ENCODE measurements around the gene CNTNAP2.

Gene CNTNAP2

GRCh38 chr7:146619641-146620040, 503.0 kb downstream of the CNTNAP2 start:
- DNase-seq (ENCODE audit: low read depth) = no peak

- DNase-seq (ENCODE audit: low read depth) = no peak
These were observed 510.3 kb downstream of the CNTNAP2 start for GRCh38 chr7:146626912-146627311.

GRCh38 chr7:146635205-146636032, 518.8 kb downstream of the CNTNAP2 start:
- DNase-seq (ENCODE audit: low read depth) = no peak

DNA sequence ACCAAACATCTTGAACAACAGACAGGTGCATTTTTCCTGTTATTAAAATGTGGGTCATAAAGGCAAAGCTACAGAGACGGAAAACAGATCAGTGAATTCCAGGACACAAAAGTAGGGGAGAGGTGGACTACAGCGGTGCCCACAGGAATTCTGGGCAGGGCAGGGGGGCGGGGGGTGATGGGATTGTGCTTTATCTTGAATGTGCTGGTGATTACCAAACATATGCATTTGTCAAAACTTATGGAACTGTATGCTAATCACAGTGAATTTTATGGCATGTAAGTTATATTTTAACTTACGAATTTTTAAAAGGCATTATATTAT, 519.4 kb downstream of the CNTNAP2 start:
- DNase-seq (ENCODE audit: low read depth) = no peak

DNA sequence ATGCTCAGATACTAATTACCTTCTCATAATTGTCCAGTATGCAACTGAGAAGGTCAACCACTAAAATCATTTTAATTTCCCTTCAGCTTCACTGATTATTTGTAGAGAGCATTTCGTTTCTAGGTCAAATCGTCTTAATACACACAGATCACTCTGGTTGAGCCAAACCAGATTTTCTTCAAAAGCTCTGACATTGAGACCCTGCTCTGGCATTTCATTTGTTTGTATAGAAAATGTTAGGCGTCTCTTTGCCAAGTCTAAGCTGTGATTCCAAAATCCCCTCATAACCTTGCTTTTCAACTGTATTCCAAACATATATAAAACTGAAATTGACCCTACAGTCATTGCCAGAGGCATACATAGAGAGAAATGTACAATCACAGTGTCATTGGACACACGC, 520.0 kb downstream of the CNTNAP2 start:
- DNase-seq (ENCODE audit: low read depth) = no peak

- no peak for DNase-seq (ENCODE audit: low read depth)
These were observed 522.7 kb downstream of the CNTNAP2 start for GRCh38 chr7:146639291-146639690.

DNA sequence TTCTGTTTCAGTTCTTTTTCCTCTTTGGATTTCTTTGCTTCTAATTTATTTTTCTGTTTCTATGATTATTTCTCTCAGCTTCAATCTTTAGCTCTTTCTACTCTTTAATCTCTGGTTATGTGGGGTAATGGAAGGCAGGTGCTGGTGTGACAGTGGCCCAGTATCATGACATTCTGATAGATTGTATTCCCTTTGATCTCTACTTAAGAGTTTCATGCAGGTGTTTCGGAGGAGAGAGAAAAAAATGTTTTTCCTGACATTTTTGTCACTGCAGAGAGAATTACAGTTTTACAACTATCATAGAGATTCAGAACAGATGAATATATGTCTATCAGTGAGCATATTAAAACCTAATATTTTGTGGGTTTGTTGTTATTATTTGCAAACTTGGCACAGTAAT, 524.9 kb downstream of the CNTNAP2 start:
- DNase-seq (ENCODE audit: low read depth) = no peak

DNA sequence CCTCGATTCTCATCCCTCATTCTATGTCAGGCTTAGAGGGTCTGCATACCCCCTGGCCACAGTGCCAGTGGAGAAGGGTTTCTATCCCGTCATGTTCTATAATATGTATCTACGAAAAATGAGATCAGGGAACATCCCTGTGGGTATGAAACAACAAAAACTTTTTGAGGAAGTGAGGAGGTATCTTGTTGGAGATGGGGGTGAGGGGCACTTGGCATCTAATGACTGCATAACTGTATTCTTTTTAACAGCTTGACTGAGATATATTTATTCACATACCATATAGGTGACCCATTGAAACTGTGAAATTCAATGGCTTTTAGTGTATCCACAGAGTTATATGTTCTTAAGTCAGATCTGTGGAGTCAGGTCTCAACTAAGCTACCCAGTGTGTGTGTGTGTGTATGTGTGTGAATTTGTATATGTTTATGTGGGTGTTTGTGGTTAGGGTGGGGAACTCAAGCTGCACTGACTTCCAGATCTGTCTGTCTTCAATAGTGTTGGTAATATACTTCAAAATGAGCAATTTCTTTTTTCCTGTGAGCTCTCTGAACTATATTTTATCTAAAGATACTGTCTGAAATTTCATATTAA, 528.9 kb downstream of the CNTNAP2 start:
- DNase-seq (ENCODE audit: low read depth) = no peak

- no peak for DNase-seq (ENCODE audit: low read depth)
These were observed 530.8 kb downstream of the CNTNAP2 start for GRCh38 chr7:146647445-146647844.

DNA sequence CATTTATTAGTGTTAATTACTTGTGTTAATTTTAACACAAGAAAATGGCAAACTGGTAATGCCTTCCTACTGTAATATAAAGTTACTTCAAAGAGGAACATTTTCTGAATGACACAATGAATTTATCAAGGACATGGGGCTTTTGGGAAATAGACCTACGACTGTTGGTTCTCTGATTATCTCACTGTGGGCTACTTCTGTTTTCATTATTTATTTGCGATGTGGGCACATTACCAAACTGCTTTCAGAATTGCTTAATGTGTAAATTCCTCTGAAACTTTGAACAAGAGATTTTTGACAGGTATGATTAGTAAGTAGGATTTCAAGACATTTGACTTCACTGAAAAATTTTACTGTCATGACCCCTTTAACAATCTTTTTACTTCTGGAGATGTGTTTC, 535.6 kb downstream of the CNTNAP2 start:
- DNase-seq (ENCODE audit: low read depth) = no peak

DNA sequence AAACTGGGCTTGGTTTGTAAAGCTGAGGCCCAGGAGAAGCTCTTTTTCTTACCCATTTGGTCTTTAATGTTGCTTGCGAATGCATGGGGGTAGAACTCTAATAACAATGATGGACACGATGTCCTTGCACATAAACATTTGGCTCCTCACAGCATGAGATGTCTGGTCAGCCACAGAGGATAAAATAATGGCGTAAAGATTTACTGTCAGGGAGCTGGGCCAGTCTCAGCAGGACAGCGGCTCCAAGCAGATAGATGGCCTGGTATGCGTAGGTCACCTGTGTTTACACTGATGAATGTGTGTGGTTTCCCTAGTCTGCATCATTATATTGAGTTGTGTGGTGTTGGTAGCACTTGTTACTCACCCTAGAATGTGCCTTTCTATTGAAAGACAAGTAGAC, 537.4 kb downstream of the CNTNAP2 start:
- DNase-seq (ENCODE audit: low read depth) = no peak

GRCh38 chr7:146655928-146656797, 539.6 kb downstream of the CNTNAP2 start:
- DNase-seq (ENCODE audit: low read depth) = no peak

DNA sequence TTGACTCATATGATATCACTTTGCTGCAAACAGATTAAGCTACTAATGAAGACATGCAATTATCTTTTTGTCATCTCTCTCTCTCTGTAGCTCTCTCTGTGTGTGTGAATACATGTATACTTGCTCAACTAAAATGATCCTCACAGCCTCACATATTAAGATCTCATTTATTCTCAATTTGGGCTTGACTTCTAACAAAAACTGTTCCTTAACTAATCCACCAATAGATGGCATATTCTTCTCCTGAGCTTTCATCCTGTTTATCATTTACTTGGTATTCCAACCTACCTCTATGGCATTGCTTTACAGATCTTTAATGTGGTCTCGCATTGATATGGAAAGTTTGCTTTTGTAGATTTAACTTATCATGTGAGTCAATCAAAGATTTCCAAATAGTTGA, 540.4 kb downstream of the CNTNAP2 start:
- DNase-seq (ENCODE audit: low read depth) = no peak

DNA sequence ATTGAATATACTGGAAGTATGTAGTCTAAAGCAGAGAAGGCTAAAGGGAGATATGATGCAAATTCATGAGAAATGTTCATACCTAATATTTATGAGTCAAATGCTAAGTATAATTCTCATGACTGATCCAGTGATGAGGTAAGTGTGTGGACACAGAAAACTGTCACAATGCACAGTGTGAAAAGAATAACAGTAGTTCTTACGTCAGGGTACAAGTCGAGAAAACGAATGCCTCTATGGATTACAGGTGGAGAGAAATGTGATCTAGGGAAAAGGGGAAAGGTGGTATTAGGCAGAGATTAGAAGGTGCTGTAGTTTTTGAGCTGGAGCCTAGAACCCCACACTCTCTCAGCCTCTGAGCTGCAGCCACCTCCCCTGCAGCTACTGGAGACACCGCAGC, 542.0 kb downstream of the CNTNAP2 start:
- DNase-seq (ENCODE audit: low read depth) = no peak

- no peak for DNase-seq (ENCODE audit: low read depth)
These were observed 543.1 kb downstream of the CNTNAP2 start for GRCh38 chr7:146659732-146660131.

DNA sequence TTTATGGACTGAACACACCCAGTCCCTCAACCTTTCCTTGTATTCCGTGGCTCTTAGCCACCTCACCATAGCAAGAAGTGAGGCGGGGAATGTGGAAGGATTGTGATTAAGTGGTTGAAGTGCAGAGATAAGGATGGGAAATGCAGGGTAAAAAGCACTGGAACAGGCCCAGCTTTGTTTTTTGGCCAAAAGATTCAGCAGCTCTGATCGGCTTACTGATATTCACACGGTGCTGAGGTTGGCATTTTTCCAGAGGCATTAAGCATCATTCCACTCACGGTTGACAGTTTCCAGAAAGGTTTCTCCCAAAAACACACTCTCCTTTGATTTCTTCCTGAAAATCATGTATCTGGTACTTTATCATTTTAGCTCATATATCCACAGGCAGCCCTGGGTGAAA, 544.2 kb downstream of the CNTNAP2 start:
- no peak for DNase-seq (ENCODE audit: low read depth)

DNA sequence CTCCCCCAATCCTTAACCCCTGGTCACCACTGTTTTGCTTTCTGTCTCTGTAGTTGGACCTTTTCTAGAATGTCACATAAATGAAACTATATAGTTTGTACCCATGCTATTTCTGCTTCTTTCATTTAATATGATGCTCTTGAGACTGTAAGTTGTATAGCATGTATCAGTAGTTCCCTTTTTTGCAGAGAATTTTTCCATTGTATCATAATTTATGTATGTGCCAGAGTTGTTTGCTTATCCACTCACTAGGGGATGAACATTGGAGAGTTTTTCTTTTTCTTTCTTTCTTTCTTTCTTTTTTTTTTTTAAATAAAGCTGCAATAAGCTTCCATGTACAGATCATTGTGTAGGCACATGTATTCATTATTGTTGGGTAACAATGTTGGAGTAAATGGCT, 544.8 kb downstream of the CNTNAP2 start:
- no peak for DNase-seq (ENCODE audit: low read depth)

DNA sequence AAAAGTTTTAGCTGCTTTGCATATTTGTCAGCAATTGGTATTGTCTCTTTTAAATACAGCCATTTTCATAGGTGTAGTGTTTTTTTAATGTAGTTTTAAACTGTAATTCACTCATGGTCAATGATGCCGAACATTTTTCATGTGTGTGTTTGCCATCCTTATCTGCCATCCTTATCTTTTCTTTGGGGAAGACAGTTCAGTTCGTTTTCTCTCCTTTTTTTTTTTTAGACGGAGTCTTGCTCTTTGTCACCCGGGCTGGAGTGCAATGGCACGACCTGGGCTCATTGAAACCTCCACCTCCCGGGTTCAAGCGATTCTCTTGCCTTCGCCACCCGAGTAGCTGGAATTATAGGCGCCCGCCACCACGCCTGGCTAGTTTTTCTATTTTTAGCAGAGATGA, 545.3 kb downstream of the CNTNAP2 start:
- DNase-seq (ENCODE audit: low read depth) = no peak

DNA sequence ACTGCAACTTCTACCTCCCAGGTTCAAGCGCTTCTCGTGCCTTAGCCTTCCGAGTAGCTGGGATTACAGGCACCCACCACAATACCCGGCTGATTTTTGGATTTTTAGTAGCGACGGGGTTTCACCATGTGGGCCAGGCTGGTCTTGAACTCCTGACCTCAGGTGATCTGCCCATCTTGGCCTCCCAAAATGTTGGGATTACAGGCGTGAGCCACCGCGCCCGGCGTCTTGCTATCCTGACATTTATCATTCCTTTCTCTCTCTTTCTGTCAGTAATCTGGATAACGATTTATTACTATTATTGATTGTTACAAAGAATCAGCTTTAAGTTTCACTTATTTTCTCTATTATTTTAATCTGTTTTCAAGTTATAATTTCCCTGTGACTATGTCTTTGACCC, 548.4 kb downstream of the CNTNAP2 start:
- DNase-seq (ENCODE audit: low read depth) = no peak

- no peak for DNase-seq (ENCODE audit: low read depth)
These were observed 553.9 kb downstream of the CNTNAP2 start for GRCh38 chr7:146670532-146670931.

GRCh38 chr7:146681487-146681886, 564.9 kb downstream of the CNTNAP2 start:
- no peak for DNase-seq (ENCODE audit: low read depth)

DNA sequence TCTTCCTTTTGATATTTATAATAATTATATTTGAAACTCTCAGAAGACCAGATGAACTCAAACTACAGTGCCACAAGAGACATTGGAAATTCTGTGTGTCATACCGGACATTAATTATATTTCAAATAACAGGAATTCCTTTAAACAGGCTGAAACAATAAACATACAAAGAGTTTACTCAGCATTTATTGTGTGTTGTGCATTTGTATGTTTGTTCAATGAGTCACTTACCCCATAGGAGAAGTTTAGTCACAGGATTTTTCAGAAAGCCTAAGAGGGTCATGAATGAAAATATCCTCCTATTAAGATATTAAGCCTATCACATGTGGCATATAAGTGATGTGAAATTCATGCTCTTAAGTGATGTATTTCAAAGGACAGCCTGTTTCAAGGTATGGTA, 566.8 kb downstream of the CNTNAP2 start:
- no peak for DNase-seq (ENCODE audit: low read depth)

DNA sequence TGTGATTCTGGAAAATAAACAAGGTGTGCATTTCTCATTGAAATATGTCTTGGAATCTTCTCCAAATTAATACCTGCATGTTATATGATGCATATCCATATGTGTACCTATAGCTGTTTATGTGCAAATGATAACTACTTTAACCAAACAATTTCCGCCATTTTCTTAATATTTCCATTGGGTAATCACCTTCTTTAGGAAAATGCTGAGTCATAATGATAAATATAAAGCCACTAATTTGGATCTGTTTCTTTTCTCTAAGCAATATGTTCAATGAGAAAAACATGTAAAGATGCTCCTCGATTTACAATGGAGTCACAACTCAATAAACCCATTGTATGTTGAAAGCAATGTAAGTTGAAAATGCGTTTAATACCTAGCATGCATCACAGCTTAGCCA, 574.4 kb downstream of the CNTNAP2 start:
- no peak for DNase-seq (ENCODE audit: low read depth)

Measured in activated T-cell treated with anti-CD3 and anti-CD28 coated beads for 24 hours (primary cell).